Skeletal muscle tissue (tissue), 4 donors: ENCODE measurements around the gene HS1BP3. TPM values are rescaled to one million over a fixed set of nuclear protein-coding genes. Genes with fewer than 3 reads are reported as not detected.

Experiments used
- H3K27ac ChIP-seq: one replicate; pipeline ENCODE4 v1.7.0; 2013; ENCODE audit warnings: mild to moderate bottlenecking, low read depth, low read length, inconsistent platforms
- H3K27me3 ChIP-seq, 3 donors: one replicate each; pipeline ENCODE4 v1.7.0; 2013; ENCODE audit warnings: low read length in 3 of 3; ENCODE audit not compliant: control insufficient read depth in 3 of 3, insufficient read depth in 3 of 3
- H3K36me3 ChIP-seq, 3 donors: one replicate each; pipeline ENCODE4 v1.7.0; 2013; ENCODE audit warnings: low read length in 3 of 3; ENCODE audit not compliant: control insufficient read depth in 3 of 3, insufficient read depth in 3 of 3
- H3K4me1 ChIP-seq, 3 donors: one replicate each; pipeline ENCODE4 v1.7.0; 2013; ENCODE audit warnings: low read length in 3 of 3, mild to moderate bottlenecking in 3 of 3; ENCODE audit not compliant: control insufficient read depth in 3 of 3, insufficient read depth in 3 of 3
- H3K4me3 ChIP-seq, 3 donors: one replicate each; pipeline ENCODE4 v1.7.0; 2013; ENCODE audit warnings: low read length in 3 of 3
- H3K9ac ChIP-seq, 3 donors: one replicate each; pipeline ENCODE4 v1.7.0; 2013; ENCODE audit warnings: low read length in 3 of 3, mild to moderate bottlenecking in 3 of 3, moderate library complexity in 2 of 3, low read depth in 1 of 3
- H3K9me3 ChIP-seq, 3 donors: one replicate each; pipeline ENCODE4 v1.7.0; 2013; ENCODE audit warnings: low read length in 3 of 3; ENCODE audit not compliant: control insufficient read depth in 3 of 3
- total RNA-seq: library from RNA; depleted of rRNA; stranded (reverse); fragments of >200 nt; gene quantifications from one replicate; pipeline ENCODE4 v1.2.3, GENCODE V29; 2014
- donor health status: Osteomylitis.

Gene HS1BP3
- total RNA-seq, 1 donor from 2014 or later = 10.4 TPM

DNA sequence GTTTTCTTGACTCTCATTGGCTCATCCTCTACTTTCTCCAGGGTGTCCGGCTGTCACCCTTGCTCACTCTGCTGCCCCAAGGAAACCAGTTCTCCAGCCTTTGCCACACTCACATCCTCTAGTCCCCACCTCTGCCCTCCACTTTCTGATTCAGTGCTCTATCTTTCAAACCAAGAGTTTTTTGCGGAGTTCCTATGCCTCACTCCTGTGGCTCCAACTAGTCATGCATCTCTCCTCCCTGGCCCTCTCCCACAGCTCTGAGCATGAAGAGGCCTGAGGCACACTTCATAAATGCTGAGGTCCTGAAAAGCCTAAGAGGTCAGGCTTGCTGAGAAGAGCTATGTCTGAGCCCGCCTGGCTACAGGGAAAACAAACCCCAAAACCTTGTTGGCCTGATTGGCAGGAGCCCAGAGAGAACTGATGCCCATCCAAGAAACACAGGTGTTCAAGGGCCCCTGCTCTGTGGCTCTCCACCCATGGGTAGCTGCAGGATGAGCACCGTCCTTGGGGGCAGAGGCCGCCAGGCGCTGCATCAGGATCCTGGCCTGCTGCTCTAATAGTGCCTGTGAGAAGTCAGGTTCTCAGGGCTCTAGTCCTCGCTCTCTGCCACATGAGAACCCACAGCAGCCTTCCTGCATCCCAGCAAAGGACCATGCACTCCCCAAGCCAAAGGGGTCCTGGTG is 42.1 kb downstream of the HS1BP3 start:
- Histone ChIP-seq H3K27me3 (no peaks in the 10 kb centered on the region), H3K27ac (no peak overlapping the region), H3K9me3 (peaks cover 0 to 3% (median 0%) of the 10 kb centered on the region in 3 donors), H3K36me3 (no peaks in the 10 kb centered on the region), H3K9ac (no peak overlapping the region), H3K4me1 (peaks cover 45 to 52% (median 51%) of the 10 kb centered on the region in 3 donors), H3K4me3 (no peak overlapping the region)

DNA sequence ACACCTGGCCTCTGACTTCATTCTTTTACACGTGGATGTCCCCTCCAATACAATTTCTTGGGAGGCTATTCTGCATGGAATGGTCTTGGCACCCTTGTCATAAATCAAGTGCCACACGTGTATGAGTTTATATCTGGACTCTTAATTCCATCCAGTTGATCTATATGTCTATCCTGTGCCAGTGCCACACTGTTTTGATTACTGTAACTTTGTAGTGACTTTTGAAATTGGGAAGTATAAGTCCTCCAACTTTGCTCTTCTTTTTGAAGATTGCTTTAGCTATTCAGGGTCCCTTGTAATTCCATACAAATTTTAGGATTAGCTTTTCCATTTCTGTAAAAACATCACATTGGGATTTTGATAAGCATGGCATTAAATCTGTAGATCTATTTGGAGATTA is 43.5 kb downstream of the HS1BP3 start:
- H3K4me3 ChIP-seq = no peak overlapping the region
- no peaks in the 10 kb centered on the region for H3K27me3 ChIP-seq
- no peaks in the 10 kb centered on the region for H3K36me3 ChIP-seq
- H3K9ac ChIP-seq = no peak overlapping the region
- peaks cover 0 to 3% (median 0%) of the 10 kb centered on the region in 3 donors for H3K9me3 ChIP-seq
- H3K4me1 ChIP-seq = peaks cover 34 to 40% (median 39%) of the 10 kb centered on the region in 3 donors
- H3K27ac ChIP-seq = no peak overlapping the region

DNA sequence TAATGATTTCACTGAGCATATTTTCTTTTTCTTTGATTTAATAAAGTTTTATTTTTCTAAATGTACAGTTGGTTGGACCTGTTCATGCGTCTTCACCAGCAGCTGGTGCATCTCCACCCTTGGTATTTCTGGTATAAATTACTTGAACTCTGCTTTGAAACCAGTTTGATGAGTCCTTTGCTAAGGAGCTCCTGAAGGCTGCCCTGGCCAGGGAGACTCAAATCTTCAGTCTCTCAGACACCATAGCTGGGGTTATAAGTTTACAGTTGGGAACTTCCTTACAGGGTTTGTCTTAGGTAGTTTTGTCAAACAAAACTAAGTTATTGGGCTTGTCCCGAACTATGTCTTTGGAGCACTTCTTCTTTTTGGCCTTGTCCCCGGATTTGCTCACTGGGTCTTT is 44.7 kb downstream of the HS1BP3 start:
- H3K27ac ChIP-seq = no peak overlapping the region
- H3K27me3 ChIP-seq = no peaks in the 10 kb centered on the region
- peaks cover 0 to 3% (median 0%) of the 10 kb centered on the region in 3 donors for H3K9me3 ChIP-seq
- no peak overlapping the region for H3K9ac ChIP-seq
- peaks cover 29 to 34% (median 32%) of the 10 kb centered on the region in 3 donors for H3K4me1 ChIP-seq
- no peak overlapping the region for H3K4me3 ChIP-seq
- no peaks in the 10 kb centered on the region for H3K36me3 ChIP-seq

DNA sequence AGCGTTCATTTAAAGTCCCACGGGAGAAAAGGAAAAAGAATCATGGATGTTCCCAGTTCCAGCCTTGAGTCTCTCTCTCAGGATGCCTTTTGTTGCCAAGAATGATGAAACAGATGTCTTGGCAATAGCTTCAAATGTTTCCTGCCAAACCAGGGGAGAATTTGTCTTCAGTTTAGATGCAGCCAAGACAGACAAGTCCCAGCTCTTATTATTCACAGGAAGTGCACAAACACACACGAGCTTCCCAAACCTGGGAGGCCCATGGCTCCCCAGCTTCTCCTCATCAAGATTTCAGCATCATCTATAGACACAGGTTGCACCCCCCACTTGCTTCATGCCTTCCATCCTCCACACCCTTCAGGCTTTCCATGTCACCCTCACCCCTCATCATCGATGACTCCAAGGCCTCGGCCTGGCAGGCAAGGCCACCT is 45.9 kb downstream of the HS1BP3 start:
- Histone ChIP-seq H3K9ac (no peak overlapping the region), H3K36me3 (no peaks in the 10 kb centered on the region), H3K4me3 (no peak overlapping the region), H3K9me3 (peaks cover 0 to 3% (median 0%) of the 10 kb centered on the region in 3 donors), H3K27me3 (no peaks in the 10 kb centered on the region), H3K4me1 (peaks cover 27 to 29% (median 28%) of the 10 kb centered on the region in 3 donors), H3K27ac (peak overlapping the region; percentile 54)

DNA sequence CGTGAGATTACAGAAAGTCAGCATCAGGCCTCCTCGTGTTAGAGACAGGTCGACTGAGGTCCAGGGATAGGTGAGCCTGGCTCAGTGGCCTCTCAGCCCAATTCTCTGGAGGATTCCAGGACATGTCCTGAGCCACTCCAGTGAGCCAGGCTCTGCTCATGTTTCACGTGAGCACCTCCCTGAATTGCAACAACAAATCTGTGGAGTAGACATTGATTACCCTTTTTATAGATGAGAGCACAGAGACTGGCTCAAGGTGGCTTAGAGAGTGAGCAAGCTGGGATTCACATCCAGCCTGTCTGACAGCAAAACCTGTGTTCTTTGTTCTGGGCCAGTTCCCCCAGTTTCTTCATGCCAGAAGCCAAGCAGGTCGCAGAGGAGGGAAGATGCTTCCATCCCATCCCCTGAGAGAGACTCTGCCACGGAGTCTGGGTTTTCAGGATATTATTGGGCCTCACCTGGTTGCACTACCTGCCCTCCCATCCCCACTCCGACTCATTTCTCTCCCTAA is 46.4 kb downstream of the HS1BP3 start:
- Histone ChIP-seq H3K9me3 (peaks cover 0 to 3% (median 0%) of the 10 kb centered on the region in 3 donors), H3K4me3 (no peak overlapping the region), H3K36me3 (no peaks in the 10 kb centered on the region), H3K9ac (no peak overlapping the region), H3K27ac (peak overlapping the region; percentile 54), H3K4me1 (peaks cover 28 to 30% (median 28%) of the 10 kb centered on the region in 3 donors), H3K27me3 (no peaks in the 10 kb centered on the region)

DNA sequence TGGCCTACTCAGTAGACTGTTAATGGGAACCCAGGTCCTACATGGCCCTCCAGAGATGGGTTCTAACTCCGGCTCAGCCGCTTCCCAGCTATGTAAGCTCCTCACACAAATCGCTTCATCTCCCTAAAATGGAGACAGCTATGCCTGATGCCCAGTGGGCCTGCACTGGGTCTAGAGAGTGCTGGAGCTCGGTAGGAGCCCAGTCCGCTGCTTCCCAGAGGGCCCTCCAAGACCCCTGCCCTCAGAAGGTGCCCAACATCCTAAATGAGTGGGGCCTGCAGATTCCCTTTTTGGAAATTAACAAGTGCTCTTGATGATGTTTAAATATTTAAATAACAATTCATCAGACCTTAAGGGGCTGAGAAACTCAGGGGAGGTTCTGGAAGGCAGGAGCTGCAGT is 47.1 kb downstream of the HS1BP3 start:
- H3K4me1 ChIP-seq = peaks cover 26 to 30% (median 27%) of the 10 kb centered on the region in 3 donors
- no peaks in the 10 kb centered on the region for H3K36me3 ChIP-seq
- peaks cover 0 to 3% (median 0%) of the 10 kb centered on the region in 3 donors for H3K9me3 ChIP-seq
- H3K4me3 ChIP-seq = no peak overlapping the region
- no peaks in the 10 kb centered on the region for H3K27me3 ChIP-seq
- H3K27ac ChIP-seq = no peak overlapping the region
- H3K9ac ChIP-seq = no peak overlapping the region

DNA sequence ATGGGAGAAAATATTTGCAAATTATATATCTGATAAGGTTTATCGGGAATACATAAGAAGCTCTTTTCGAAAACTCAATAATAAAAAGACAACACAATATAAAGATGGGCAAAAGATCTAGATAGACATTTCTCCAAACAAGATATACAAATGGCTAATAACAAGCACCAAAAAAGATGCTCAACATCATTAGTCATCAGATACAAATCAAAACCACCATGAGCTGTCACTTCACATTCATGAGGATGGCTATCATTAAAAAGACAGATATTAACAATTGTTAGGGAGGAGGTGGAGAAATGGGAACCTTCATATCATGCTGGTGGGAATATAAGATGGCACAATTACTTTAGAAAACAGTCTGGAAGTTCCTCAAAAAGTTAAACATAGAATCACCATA is 48.1 kb downstream of the HS1BP3 start:
- Histone ChIP-seq H3K9me3 (peaks cover 0 to 3% (median 0%) of the 10 kb centered on the region in 3 donors), H3K27me3 (no peaks in the 10 kb centered on the region), H3K27ac (no peak overlapping the region), H3K4me3 (no peak overlapping the region), H3K36me3 (no peaks in the 10 kb centered on the region), H3K4me1 (peaks cover 26 to 32% (median 29%) of the 10 kb centered on the region in 3 donors), H3K9ac (no peak overlapping the region)

DNA sequence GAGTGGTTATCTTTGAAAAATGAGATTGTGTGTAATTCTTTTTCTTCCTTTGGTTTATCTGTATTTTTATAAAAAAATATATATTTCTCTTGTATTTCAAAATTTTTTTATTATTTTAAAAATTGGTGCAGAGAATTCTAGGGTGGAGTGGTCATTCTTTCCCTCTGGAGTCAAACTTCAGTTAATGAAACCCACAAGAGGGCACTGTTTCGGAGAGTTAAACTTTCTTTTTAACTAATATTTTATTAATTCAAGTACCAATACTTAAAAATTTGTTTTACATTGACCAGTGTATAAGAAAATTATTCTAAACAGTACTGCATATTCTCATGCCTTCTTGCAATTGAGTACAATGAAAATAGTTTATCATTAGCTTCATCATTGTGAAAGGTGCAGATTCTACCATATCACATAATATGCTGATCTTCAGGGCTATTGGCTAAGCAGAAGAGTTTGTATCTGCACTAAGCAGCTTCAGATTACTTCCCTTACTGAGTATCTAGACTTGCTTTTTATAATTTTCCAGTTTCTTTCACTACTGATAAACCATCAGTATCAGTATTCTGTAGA is 50.1 kb downstream of the HS1BP3 start:
- H3K4me1 ChIP-seq = peaks cover 45 to 51% (median 45%) of the 10 kb centered on the region in 3 donors
- H3K27me3 ChIP-seq = no peaks in the 10 kb centered on the region
- no peak overlapping the region for H3K9ac ChIP-seq
- no peak overlapping the region for H3K4me3 ChIP-seq
- no peak overlapping the region for H3K27ac ChIP-seq
- H3K36me3 ChIP-seq = no peaks in the 10 kb centered on the region
- no peaks in the 10 kb centered on the region for H3K9me3 ChIP-seq

DNA sequence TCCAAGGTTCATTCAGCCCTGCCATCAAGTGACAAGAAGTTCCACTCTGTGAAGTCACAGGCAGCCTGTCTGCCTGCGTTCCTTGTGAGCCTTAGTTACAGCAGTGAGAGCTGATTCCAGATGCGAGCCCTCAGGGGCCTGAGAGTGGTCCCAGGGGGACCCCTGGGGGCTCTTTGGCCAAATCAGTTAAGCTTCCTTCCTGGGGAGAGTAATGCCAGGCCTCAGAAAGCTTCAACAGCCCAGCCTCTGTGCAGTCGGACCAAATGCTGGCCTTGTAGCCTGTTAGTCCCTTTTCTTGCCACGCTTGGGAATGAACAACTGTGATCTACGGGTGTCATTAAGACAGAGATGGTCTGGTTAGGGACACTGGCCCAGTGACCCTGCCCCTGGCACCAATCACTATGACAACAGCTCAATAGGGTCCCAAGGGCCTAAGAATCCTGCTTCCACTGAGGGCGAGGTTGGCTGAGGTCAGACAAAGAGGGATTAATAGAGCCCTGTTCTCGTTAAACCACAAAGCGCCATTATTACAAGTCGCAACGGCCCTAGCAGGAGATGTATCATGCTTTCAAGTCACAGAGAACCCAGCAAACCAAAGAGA is 50.9 kb downstream of the HS1BP3 start:
- Histone ChIP-seq H3K27ac (peak overlapping the region; percentile 55), H3K9ac (peak overlapping the region in 1 of 3 donors; percentile 25)

More for the DNA sequence above, 50.9 kb downstream of the HS1BP3 start:
- Histone ChIP-seq H3K4me1 (peaks cover 50 to 57% (median 50%) of the 10 kb centered on the region in 3 donors), H3K36me3 (no peaks in the 10 kb centered on the region), H3K4me3 (no peak overlapping the region), H3K9me3 (no peaks in the 10 kb centered on the region), H3K27me3 (no peaks in the 10 kb centered on the region)
